ENCODE data around the gene SWT1.

GRCh38 chr1:185207170-185207569 lies 50.2 kb downstream of the SWT1 start:
- TF ChIP-seq CTCF (IDR thresholded peaks at IDR 0.05 in 8 of 11, conservative IDR thresholded peaks at IDR 0.05 in 3 of 11) = no peak
- no peak for TF ChIP-seq POLR2AphosphoS5 (IDR thresholded peaks at IDR 0.05)
- no peak for TF ChIP-seq POLR2A (IDR thresholded peaks at IDR 0.05)

Data from spleen (tissue), 7 donors.